HG03457 (cell line): Measurements from ENCODE around the gene OR6M1.

Experiments
- ATAC-seq: cut with Tn5 transposase; IDR thresholded peaks from one replicate; pipeline ENCODE4 v1.9.1; 2021; ENCODE audit warnings: moderate number of reproducible peaks; ENCODE audit not compliant: unreplicated experiment

OR6M1 gene

DNA sequence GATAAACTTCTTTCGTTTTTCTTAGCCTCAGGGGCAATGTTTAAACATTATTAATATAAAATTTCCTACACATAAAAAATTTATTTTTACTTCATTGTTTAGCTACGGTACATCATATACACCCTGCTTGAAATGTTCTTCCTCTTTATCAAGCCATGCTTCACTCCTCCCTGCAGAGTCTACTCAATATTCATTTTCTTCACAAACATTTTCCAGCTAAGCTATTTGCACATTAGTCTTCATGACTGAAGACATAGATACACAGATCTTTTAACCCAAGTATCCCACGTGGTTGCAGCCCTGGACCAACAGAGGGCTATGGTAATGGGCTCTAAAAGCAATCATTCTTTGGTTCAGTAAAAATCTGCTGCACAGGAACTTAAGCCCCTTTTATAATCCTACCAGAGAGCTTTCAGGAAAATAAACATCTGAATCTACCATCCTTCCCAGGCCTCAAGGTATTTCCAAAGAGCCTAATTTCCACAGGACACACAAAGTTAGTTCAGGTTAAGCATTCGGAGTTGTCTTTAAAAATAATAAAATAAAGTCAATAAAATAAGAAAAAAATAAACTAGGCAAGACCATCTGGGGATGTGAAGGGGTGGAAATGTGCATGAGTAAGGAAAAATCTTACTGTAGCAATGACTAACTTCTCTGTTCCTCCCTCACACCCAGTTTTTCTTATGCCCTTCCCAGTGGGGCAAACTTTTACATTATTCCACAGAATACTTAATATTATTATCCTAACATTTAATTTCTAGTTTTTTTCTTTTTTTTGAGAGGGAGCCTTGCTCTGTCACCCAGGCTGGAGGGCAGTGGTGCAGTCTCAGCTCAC, 30.2 kb downstream of the OR6M1 start:
- ATAC-seq = no peak

DNA sequence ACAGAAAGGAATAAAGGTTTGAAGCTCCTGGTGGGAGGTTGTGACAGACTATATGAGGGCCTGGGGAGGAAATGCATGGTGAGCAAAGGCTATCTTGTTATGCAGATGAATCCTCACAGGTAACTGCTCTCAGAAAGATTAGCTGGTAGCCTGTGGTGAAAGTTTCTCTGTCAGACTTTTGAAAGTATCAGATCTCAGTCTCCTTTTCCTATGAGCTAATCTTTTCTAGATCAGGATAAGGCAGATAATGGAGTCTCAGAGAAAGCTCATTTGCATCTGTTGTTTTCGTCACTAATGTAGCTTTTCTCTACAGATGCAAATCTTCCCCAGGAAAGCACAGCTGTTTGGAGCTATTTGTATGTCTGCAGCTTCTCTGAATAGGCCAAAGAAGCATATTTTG, 30.9 kb downstream of the OR6M1 start:
- ATAC-seq = no peak

DNA sequence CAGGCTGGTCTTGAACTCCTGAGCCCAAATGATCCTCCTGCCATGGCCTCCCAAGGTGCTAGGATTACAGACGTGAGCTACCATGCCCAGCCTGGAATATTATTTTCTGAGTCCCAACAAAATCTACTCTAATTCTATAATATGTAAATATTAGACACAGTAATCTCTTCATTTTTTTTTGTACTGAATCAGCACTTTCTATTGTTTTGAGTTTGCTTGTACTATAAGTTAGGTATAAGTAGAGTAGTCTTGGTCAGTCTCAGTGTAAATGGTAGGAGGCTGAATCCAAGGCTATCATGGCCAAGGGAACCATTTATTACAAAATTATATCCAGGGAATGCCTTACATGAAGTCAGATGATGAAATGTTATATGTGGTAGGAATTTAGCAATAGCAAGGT, 32.2 kb downstream of the OR6M1 start:
- no peak for ATAC-seq

DNA sequence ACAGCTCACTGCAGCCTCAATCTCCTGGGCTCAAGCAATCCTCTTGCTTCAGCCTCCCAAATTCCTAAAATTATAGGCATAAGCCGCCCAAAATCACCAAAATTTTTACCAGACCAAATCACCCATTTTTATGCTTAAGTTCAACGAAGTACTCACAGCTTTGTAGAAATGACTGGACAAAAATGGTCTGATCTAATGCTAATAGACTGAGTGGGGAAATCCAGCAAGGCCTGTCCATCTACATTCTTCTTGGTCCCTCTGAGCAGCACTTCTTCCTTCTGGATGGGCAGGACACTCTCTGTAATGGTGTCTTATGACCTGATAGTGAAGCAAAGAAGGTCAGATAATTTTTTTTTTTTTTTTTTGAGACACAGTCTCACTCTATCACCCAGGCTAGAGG, 33.1 kb downstream of the OR6M1 start:
- ATAC-seq = no peak

DNA sequence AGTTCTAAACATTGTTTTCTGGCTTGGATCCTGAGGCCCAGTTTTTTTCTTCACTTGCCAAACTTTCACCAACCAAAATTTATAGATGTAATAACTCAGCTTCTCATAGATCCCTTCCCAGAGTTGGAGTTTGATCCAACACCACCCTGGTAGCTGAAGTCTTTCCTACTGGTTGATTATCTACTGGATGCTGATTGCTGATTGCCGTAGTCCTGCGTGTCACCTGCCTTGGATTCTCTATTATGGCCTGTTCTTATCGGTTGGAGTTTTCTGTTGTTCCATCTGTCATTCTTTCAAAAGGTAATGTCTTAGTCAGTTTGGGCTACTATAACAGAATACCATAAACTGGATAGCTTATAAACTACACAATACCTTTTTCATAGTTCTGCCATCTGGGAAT, 34.5 kb downstream of the OR6M1 start:
- ATAC-seq = no peak

DNA sequence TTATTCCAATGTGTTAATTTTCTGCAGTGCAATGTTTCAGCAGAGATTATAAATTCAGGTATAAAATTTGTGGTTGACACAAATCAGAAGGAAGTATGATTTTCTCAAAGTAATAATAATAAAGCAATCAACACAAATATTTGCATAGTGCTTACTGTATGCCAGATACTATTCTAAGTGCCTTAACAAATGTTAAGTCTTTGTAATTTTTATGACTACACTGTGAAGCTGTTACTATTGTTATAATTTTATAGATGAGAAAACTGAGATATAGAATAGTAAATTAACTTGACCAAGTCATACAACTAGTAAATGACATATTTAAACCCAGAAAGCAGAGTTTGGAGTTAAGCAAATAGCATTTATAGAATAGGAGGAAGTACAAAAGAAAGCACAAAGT, 35.4 kb downstream of the OR6M1 start:
- ATAC-seq = no peak

DNA sequence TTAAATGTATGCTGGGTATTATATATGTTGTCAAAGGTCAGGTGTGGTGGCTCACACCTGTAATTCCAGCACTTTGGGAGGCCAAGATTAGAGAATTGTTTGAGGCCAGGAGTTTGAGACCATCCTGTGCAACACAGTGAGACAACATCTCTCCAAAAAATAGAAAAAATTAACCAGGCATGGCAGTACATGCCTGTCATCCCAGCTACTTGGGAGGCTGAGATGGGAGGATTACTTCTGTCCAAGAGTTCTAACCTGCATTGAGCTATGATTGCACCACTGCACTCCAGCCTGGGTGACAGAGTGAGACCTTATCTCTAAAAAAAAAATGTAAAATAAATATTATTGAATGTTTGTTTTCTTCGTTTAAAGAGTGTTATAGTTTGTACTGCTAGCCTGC, 40.5 kb downstream of the OR6M1 start:
- no peak for ATAC-seq

DNA sequence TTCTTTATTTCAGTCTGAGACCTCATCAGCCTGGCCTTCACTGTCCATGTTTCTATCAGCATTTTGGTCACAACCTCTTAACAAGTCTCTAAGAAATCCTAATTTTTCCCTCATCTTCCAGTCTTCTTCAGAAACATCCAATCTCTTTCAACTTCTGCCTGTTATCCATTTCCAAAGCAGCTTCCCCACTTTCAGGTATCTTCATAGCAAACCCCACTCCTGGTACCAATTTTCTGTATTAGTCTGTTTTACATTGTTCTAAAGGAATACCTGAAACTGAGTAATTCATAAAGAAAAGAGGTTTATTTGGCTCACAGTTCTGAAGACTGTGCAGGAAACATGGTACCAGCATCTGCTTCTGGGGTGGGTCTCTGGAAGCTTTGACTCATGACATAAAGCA, 43.7 kb downstream of the OR6M1 start:
- ATAC-seq = no peak

DNA sequence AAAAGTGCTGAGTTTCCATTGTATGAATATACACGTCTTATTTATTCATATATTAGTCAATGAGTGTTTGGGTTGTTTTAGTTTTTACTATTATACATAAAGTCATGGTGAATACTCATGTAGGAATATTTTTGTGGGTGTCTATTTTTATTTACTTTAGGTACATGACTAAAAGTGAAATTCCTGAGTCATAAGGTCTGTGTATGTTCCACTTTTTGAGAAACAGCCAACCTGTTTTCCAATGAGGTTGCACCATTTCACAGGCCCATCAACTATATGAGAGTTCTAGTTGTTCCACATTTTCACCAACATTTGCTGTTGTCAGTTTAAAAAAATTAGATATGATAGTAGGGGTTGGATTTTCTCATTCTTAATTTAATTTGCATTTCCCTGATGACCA, 45.3 kb downstream of the OR6M1 start:
- ATAC-seq = no peak

DNA sequence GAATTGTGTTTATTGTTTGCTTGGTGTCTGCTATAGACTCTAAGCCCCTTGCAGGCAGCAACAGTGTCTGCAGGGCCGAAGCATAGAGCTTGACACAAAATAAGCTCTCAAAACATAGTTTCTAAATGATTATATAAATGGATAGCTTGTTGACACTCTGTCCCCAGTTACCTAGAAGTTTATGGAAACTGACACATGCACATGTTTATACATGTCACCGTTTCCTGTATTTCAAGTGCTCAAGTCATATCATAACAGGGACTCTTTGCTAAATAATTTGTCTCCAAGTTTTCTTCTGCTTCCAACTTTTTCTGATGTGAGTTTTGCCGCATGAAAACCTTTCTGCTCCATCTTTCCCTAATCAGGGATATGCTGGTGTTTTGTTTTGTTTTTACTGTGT, 48.2 kb downstream of the OR6M1 start:
- no peak for ATAC-seq

DNA sequence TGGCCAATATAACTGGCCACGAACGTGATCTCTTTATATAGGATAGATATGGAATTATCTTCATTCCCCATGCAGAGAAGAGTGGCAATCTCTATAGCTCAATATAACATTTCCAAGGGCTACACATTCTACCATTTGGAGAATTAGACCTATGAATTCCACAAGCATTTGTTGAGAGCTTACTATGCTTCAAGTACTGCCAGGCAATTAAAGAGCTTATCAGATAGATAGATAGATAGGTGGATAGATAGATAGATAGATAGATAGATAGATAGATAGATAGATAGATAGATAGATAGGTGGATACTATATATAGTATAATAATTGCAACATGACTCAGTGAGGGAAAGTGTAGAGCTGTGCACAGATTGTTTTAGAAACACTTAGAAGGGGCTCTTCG, 50.3 kb downstream of the OR6M1 start:
- no peak for ATAC-seq
